Activated naive CD4-positive, alpha-beta T cell (primary cell): ENCODE data around the gene CLDN2.

Source experiments
- DNase-seq, 4 experiments: peaks; one replicate each; lab custom pipeline; 2025; lab: John Stamatoyannopoulos, UW

Gene CLDN2

DNA sequence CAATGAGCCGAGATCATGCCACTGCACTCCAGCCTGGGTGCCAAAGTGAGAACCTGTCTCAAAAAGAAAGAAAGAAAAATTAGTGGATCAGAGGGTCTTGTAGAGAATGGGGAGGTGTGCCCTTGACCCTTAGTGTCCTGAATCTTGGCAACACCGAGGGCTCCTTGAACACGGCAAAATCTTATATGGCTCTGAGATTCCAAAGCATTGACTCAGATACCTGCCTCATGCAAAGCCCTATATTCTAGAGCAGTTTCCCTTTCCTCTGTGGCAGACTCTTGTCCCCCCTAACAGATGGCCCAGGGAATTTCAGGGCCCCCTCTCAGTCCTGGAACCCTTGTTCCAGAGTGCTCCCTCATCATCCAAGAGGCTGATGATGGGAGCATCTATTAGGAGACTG lies 6.8 kb downstream of the CLDN2 start:
- DNase-seq, result no peak

DNA sequence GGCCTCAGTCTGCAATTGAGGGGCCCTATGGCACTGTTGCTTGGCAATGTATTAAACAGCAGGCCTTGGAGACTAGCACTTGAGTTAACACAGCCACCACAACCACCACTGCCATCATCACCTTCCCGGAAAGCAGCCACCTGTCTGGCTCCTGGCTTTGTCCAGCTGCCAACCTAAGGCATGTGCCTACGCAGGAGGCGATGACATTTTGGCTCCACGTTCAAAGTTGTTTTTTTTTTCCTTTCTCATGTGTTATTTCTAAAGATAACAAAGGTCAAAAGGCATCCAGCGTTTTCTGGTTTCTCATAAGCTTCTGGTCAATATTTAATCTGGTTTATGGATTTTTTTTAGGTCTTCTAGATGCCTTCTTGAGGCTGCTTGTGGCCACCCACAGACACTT lies 7.5 kb downstream of the CLDN2 start:
- no peak for DNase-seq

DNA sequence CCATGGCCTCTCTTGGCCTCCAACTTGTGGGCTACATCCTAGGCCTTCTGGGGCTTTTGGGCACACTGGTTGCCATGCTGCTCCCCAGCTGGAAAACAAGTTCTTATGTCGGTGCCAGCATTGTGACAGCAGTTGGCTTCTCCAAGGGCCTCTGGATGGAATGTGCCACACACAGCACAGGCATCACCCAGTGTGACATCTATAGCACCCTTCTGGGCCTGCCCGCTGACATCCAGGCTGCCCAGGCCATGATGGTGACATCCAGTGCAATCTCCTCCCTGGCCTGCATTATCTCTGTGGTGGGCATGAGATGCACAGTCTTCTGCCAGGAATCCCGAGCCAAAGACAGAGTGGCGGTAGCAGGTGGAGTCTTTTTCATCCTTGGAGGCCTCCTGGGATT lies 8.0 kb downstream of the CLDN2 start:
- no peak for DNase-seq

DNA sequence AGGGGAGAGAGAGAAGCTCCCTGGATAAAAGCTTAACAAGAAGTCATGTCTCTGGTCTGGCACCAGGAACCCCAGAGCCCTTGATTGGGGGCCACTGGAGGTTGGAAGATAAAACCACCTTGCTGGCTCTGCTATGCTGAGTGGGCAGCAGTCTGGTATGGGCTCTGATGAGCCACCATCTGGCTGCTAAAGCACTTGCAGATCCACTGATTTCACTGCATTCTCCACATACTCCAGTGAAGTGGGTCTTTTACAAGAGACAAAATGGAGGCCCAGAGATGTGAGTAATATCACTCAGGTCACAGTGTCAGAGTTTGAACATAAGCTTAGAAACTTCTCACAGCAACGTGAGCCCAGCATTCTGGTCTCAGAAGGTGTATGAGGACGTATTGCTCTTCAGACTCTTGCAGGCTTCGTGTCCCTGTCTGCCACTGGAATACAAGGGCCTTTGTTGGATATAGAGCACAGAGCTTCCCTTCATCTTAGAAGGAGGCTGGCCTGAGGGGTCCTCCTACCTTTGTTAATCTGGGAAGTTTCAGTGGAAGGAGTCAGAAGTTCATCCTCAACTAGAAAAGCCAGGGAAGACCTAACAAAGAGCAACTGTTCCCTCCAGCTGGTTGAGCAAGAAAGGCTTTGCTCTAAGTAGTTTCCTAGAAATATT lies 11.8 kb downstream of the CLDN2 start:
- DNase-seq, result no peak

DNA sequence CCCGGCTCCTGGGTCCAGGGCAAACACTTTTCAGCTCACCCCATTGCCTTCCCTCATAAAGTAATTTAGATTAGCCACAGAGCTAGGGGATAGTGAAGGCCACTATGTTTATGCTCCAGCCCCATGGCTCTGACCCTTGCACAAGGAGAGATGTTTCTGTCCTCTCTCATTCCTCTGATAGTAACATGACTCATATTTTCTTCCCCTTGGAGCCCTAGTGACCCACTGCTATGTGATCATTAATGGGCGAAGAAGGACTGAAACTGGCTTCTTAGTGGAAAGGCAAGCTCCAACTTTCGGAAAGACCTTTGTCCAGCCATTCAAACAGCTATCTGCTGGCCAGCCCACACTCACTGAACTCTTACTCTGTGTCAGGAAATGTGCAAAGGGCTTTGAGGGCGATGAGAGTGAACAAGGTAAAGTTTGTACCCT lies 12.3 kb downstream of the CLDN2 start:
- DNase-seq, result no peak

DNA sequence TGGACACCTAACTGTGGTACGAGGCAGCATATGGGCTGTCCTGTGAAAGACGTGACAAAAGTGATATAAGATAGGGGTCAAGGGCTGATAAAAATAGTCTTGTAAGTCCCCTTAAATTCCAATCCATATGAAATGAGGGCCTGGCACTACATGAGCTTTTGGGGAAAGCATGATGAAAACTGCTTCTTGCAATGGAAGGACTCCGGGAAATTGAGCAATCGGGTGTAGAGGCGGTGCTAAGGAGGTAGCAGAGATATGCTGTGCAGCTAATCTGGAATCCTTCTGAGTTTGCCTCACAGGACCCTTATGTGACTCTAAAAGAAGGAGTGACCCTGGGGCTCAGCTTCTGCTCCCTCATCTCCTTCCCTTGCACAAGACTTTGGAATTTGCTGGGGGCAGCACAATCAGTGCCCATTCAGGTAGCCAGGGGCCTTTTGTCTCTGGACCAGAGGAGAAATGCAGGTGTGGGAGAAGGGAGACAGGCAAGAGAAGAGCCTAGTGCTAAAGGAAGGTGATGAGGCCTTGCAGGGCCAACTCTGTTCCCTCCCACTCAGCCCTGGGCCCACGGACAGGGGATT lies 12.8 kb downstream of the CLDN2 start:
- no peak for DNase-seq

DNA sequence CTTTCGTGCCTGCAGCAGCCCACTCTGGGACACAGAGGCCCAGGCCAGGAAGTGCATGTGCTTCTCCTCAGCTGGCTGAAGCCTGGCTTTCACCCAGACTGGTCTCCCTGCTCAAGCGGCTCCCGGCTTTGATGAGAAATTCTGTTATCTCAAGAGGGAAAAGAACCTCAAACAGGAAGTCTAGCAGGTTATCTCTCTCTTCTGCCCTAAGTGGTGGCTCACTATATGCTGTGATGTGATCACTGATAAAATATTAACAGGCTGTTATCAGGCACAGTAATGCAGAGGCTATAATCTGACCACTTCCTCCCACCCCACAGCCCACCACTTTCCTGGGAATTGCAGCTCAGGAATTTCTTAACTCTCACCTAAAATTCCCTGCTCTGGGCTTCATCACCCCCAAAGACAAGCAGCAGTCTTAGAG lies 13.3 kb downstream of the CLDN2 start:
- no peak for DNase-seq

DNA sequence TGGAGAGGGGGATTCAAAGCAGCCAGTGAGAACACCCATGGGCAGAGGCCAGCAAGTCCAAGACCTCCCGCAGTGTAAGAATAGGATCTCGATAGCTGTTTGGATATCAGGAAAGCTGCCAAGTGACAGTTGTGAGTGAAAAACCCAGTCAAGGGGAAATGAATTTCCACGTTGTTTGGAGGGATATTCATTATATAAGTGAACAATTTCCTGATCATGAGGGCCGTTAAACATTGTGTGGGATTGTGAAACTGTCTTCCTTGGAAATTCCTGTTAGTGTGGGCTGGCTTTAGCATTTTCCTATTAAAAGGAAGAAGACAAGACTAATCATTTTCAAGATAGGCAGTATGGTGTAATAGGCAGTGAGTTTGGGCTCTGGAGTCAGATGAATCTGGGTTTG lies 15.0 kb downstream of the CLDN2 start:
- no peak for DNase-seq

DNA sequence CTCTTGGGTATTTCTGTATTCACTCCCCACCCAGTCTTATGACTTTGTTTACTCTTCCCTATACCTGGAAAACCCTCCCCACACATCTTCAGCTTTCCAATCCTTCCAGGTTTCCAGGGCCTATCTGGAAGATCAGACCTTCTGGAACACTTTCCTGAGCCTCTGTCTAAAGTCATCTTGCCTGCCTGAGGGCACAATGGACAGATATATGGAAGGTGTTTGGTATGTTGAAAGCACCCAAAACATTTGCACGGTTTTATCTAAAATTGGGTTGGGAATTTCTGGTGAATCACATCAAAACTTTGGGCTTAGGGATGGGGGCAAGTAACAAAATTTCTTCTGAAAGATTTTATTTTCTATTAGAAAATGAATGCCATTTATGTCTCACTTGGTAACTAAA lies 16.0 kb downstream of the CLDN2 start:
- DNase-seq, result no peak

DNA sequence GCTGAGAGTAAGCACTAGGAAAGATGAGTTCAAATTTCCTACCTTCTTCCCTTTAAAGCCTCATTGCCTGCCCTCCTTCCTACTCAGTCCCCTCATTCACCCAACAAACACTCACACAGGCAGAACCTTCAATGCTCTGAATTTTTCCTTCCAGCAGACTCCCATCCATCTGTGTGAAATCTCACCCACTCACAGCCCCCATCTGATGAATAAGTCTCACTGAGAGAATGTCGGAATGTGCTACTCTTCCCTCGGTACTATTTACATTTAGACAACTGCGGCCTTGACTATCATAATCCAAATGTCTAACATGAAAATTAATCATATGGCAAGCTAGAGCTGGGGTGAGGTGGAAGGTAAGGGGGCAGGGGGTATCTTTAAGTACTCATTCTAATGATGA lies 19.4 kb downstream of the CLDN2 start:
- no peak for DNase-seq

DNA sequence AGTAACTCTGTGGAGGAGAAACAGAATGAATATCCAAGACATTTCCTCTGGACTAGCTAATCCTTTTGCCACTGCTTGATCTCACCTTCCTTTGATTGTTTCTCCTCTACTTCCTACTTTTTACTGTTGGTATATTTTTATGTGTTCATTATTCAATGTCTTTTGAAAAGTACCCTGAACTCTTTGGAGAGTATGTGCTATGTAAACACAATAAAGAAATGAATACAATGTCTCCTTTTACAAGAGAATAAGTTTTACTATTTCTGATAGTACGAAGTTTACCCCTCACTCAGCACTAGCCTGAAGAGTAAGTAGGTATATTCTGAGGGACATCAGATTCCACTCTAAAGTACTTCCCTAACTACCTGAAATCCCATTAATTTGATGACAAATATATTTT lies 19.9 kb downstream of the CLDN2 start:
- DNase-seq, result no peak

DNA sequence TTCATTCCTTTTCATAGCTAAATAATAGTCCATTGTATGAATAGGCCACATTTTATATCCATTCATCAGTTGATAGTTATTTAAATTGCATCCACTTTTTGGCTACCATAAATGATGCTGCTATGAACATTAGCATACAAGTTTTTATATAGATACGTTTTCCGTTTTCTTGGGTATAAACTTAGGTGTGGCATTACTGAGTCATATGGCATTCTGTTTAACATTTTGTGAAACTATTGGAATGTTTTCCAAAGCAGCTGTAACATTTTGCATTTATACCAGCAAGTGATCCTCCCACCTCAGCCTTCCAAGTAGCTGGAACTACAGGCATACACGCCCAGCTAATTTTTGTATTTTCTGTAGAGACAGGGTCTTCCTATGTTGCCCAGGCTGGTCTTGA lies 26.3 kb downstream of the CLDN2 start:
- DNase-seq, result no peak

DNA sequence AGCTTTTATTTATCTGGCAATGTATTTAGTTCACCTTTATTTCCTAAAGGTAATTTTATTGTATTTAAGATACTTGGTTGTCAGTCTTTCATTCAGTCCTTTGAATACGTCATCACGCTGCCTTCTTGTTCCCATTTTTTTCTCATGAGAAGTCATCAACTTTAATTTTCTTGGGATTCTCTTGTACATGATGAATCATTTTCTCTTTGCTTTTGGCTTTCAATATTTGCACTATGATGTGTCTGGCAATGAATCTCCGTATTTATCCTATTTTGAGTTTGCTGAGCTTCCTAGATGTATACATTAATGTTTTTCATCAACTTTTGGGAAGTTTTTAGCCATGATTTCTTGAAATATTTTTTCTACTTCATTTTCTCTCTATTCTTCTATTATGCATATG lies 28.4 kb downstream of the CLDN2 start:
- no peak for DNase-seq

DNA sequence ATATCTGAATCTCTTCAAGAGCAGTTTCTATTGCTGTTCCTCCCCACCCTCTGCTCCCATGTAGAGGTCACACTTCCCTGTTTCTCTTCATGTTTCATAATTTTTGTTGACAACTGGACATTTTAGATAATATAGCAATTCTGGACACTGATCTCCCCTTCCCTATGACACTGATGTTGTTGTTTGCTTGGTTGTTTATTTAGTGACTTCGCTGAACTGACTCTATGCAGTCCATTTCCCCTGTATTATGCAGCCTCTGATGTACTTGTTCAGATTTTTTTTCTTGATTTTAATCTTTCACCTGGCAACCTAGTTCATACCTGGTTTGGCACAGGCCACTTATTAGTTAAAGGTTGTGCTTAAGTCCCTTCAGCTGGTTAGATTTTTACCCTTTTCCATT lies 29.2 kb downstream of the CLDN2 start:
- DNase-seq, result no peak

DNA sequence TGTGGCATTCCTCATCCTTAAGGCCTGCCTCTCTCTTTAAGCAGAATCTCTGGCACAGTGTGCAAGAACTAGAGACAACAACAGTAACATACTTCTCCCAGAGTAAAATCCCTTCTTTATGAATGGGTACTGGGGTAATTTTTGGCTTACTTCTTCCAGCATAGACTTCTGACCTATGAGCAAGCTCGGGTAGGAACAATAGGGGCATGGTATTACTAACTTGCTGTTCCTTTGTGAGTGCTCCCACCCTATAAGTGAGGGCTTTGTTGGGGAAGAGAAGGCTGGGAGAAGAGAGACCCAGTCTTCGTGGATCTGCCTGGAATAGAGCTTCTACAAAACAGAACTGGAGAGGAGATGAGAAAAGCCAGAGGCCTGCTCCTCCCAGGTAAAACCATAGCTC lies 30.2 kb downstream of the CLDN2 start:
- no peak for DNase-seq

DNA sequence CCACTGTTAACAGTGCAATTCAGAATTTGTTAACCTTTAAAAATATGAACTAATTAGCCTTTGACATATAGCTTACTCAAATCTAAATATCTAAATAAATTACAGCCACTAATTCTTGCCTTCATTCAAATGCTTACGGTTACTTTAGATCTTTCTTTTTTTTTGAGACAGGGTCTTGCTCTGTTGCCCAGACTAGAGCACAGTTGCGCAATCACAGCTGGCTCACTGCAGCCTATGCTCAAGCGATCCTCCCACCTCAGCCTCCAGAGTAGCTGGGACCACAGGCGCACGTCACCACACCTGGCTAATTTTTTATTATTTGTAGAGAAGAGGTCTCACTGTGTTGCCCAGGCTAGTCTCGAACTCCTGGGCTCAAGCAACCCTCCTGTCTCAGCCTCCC lies 31.0 kb downstream of the CLDN2 start:
- no peak for DNase-seq

DNA sequence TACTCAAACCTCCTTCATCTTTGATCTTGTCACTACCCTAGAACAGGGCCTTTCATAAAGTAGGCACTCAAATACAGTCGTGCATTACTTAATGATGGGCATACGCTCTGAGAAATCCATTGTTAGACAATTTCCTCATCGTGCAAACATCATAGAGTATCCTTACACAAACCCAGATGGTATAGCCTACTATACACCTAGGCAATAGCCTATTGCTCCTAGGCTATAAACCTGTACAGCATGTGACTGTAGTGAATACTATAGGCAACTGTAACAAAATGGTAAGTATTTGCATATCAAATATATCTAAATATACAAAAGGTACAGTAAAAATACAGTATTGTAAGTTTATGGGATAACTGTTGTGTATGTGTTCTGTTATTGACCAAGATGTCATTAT lies 31.9 kb downstream of the CLDN2 start:
- no peak for DNase-seq

DNA sequence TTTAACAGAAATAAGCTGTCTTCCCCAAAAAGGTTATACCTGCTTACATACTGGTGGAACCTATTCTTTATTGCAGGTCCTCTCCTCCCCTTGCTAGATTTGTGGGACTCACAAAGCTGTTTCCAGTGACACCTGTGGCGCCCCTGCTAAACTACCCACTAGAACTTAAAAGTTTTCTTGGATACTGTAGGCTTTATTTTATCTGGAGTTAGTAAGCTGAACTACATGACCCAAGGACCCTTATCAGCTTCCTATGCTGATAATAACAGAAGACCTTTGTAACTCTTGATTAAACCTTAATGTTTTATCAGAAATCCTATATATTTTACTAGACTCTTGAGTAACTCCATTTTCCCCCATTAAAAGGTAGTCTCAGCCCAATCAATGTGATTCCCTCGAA lies 32.3 kb downstream of the CLDN2 start:
- DNase-seq, result no peak

DNA sequence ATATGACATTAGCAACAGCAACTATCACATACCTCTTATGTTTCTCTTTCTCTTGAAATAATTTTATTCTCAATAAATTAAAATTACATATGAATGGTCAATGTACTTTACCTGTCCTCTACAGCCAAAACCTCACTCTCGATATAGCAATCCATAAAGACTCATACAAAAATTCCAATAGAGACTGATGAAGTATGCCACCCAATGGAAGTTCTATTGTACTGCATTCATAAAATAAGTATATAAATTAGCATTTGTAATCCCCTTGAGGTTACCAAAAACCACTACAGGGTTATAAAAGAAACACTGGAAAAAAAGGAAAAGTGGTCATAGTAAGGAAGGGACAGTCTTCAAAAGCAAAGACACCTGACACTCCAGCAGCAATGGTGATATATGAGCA lies 32.8 kb downstream of the CLDN2 start:
- no peak for DNase-seq

DNA sequence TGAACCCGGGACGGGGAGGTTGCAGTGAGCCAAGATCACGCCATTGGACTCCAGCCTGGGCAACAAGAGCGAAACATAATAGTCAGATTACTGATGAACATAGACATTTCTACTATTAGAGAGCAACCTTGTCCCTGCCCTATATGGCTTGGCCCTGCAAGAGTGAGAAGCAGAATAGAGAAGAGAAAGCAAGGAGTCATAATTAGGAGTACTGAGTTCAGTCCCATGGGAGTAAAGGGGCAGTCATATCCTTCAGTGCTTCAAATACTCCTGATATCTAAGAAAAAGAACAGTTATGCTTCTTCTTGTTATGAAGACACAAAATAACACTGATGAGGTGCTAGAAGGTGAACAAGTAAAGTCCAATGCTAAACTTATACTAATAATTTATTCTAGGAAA lies 33.8 kb downstream of the CLDN2 start:
- DNase-seq, result no peak

DNA sequence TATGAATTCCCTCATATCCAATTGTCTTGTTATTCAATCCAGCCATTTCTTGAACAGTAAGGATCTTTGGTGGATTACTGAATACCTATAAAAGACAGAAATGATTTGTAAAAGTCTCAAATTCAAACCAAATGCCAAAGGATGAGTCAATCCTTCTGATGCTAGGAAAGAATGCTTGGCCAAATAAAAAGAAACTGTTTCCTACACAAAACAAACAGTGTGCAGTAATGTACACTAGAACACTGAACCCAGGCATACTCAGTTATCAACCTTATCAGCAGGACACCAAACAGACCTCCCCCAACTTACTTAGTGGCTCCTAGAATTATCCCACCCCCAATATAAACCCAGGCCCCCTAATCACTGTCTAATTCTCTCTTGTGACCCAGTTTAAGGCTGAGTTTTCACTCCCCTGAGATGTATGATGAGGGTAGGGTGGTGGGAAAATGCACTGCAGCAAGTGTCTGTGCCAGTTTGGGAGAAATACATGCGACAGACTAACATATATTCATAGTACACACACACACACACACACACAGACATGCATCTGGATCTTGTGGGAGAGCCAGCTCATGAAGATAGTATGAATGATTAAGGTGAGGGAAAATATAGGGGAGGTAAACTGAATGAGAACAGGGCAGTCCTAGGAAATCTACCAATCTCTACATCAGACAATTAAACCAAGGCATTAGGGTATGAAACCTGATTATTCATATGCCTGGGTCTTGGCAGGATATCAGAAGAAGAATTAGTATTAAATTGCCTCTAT lies 35.0 kb downstream of the CLDN2 start:
- no peak for DNase-seq

DNA sequence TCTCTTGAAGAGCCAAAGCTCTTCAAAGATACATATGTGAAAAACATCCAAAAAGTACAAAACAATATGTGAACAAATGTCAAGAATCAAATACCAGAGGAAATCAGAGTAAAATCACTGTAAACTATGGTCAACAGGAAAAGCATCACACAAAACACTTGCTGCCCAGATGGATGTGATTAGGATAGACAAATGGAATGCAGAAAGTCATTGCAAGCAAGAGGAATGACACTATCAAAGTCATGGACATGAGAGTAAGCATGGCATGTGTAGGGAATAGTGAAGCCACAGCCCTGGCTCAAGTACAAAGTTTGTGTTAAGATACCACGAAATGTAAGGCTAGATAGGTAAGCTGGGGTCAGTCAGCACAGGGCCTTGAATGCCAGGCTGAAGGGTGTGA lies 37.7 kb downstream of the CLDN2 start:
- DNase-seq, result no peak

DNA sequence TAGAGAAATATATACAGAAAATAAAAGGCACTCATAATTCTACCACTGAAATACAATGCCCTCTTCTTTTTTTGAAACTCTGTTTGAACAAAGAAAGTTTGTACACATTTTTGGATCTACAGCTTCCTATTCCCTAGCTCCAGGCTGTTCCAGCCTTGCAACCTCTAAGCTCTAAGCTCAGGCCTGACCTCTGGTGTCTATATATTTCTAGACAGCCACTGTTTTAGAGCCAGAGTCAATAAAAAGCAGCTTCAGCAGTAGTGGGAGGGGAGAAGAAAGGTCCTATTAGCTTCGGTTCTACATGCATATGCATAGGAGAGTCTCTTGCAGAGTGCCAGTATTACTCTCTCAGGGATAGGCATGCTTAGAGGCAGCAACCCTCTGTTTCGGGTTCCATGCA lies 39.7 kb downstream of the CLDN2 start:
- no peak for DNase-seq

DNA sequence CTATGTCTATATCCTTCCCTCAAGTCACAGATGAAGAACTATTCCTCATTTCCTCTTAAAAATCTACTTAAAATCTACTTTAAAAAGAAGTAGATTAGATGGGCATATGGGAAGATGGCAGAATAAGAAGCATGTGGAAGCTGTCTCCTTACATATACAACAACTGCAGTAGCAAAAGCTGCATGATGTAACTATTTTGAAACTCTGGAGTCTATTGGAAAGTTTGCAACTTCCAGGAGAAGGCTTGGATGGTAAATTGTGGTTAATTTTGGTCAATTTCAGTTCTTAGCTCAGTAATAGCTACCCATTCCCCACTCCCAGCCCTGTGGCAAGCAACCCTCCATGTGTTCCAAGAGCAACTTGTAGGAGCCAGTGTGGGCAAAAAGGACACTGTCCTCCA lies 42.9 kb downstream of the CLDN2 start:
- no peak for DNase-seq
